Measurements from ENCODE around the gene BLNK. TPM values are rescaled to one million over a fixed set of nuclear protein-coding genes. Genes with fewer than 3 reads are reported as not detected.
A peak's percentile ranks its signal among the peaks of the same experiment; 100 is the strongest.

Gene BLNK
- total and polyA plus RNA-seq, 2 donors (not counting 1 experiment from before 2014, with no cell fraction given), result 153 to 205 TPM

DNA sequence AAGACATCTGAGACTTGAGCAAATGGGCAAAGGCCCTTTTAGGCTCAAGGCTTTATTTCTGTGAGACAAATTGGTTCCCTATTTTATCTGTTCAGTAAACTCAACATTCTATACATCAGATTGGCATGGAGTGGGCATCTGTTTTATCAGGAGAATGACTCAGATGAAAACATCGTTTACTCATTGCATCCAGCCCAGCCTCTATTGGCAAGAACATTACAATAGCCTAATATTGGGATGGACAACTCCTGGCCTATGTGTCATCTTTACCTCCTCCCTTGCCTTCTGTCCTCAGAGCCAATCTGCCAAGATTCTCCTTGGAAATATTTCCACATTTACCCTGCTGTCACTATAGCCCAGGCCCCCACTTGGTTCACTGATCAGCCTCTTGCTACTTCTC lies 5.5 kb upstream of the BLNK start:
- no peaks in the 10 kb centered on the region for H3K9me3 Mint-ChIP-seq (ENCODE audit: insufficient read depth)
- H3K4me1 Mint-ChIP-seq, result peaks cover 73% of the 10 kb centered on the region
- ChIA-PET POLR2A (interaction anchor here (1.5 kb wide), 1 partner anchor 10 kb away, joined by 5 read pairs; no protein-coding TSS in a partner anchor), CTCF (interaction anchor here (0.6 to 7.9 kb wide), 5 partner anchors 9 to 685 kb away, joined by 3 to 80 read pairs (median 12); no protein-coding TSS in a partner anchor)
- H3K4me2 ChIP-seq (replicated peaks; ENCODE audit: low read depth, low read length, poor library complexity, severe bottlenecking), result peak overlapping the region; percentile 16
- no peaks in the 10 kb centered on the region for H3K27me3 ChIP-seq (replicated peaks in 1 of 4; ENCODE audit: control extremely low read depth in 1 of 4, control insufficient read depth in 3 of 4, insufficient read depth in 4 of 4, low read length in 3 of 4)
- ATAC-seq (ENCODE audit: low read depth), result no peak
- H3K27ac ChIP-seq (ENCODE audit: low read length in 2 of 2), result peak overlapping the region; percentile 2 to 88
- peak overlapping the region; percentile 83 for H3K27ac Mint-ChIP-seq
- H2AFZ ChIP-seq (ENCODE audit: insufficient read depth, low read depth, low read length, poor library complexity, severe bottlenecking), result peak overlapping the region; percentile 22
- no peaks in the 10 kb centered on the region for H3K36me3 ChIP-seq (replicated peaks in 1 of 2; ENCODE audit: control extremely low read depth in 1 of 2, control insufficient read depth in 1 of 2, extremely low read depth in 1 of 2, insufficient read depth in 2 of 2, low read length in 1 of 2)
- no CpG with 5 or more reads among the region's 1 CpG for WGBS (ENCODE audit: insufficient coverage)
- H3K27me3 Mint-ChIP-seq, result no peaks in the 10 kb centered on the region
- intact Hi-C loops (cut with micrococcal nuclease), result no loop called here
- peaks cover 0 to 4% (median 0%) of the 10 kb centered on the region in 3 donors for H3K9me3 ChIP-seq (ENCODE audit: control extremely low read depth in 1 of 3, control insufficient read depth in 2 of 3, insufficient read depth in 1 of 3, low read length in 2 of 3)
- no peaks in the 10 kb centered on the region for H4K20me1 ChIP-seq (ENCODE audit: control insufficient read depth, insufficient read depth, low read length, poor library complexity, severe bottlenecking)
- H3K4me3 ChIP-seq (ENCODE audit: control extremely low read depth in 1 of 5, extremely low read depth in 1 of 5, insufficient read depth in 1 of 5, low read depth in 2 of 5, low read length in 4 of 5), result no peak overlapping the region
- TF ChIP-seq, protein P1, sequence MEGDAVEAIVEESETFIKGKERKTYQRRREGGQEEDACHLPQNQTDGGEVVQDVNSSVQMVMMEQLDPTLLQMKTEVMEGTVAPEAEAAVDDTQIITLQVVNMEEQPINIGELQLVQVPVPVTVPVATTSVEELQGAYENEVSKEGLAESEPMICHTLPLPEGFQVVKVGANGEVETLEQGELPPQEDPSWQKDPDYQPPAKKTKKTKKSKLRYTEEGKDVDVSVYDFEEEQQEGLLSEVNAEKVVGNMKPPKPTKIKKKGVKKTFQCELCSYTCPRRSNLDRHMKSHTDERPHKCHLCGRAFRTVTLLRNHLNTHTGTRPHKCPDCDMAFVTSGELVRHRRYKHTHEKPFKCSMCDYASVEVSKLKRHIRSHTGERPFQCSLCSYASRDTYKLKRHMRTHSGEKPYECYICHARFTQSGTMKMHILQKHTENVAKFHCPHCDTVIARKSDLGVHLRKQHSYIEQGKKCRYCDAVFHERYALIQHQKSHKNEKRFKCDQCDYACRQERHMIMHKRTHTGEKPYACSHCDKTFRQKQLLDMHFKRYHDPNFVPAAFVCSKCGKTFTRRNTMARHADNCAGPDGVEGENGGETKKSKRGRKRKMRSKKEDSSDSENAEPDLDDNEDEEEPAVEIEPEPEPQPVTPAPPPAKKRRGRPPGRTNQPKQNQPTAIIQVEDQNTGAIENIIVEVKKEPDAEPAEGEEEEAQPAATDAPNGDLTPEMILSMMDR (IDR thresholded peaks at IDR 0.05), result no peak
- peak overlapping the region; percentile 11 for H3K4me3 Mint-ChIP-seq
- peaks cover 51% of the 10 kb centered on the region for H3K79me2 ChIP-seq (ENCODE audit: control insufficient read depth, insufficient read depth, low read length)
- no peak overlapping the region for H3K9ac ChIP-seq (ENCODE audit: low read length)
- DNase-seq, result no peak
- H3K4me1 ChIP-seq (ENCODE audit: control insufficient read depth in 2 of 2, insufficient read depth in 2 of 2, low read length in 2 of 2), result peaks cover 59 to 62% of the 10 kb centered on the region in 2 donors

- ChIA-PET CTCF (interaction anchor here (0.6 to 7.9 kb wide), 5 partner anchors 10 to 684 kb away, joined by 3 to 80 read pairs (median 12); no protein-coding TSS in a partner anchor), POLR2A (interaction anchor here (1.0 to 1.5 kb wide), 2 partner anchors 9 to 11 kb away, joined by 4 to 5 read pairs; no protein-coding TSS in a partner anchor)
- H3K27me3 ChIP-seq (replicated peaks in 1 of 4; ENCODE audit: control extremely low read depth in 1 of 4, control insufficient read depth in 3 of 4, insufficient read depth in 4 of 4, low read length in 3 of 4), result no peaks in the 10 kb centered on the region
- no peaks in the 10 kb centered on the region for H3K27me3 Mint-ChIP-seq
- ATAC-seq (ENCODE audit: low read depth), result no peak
- peak overlapping the region; percentile 2 to 88 for H3K27ac ChIP-seq (ENCODE audit: low read length in 2 of 2)
- peak overlapping the region; percentile 11 for H3K4me3 Mint-ChIP-seq
- H3K36me3 ChIP-seq (replicated peaks in 1 of 2; ENCODE audit: control extremely low read depth in 1 of 2, control insufficient read depth in 1 of 2, extremely low read depth in 1 of 2, insufficient read depth in 2 of 2, low read length in 1 of 2), result no peaks in the 10 kb centered on the region
- H3K9ac ChIP-seq (ENCODE audit: low read length), result no peak overlapping the region
- TF ChIP-seq, protein P1 (IDR thresholded peaks at IDR 0.05), result no peak
- no peak for TF ChIP-seq EZH2 (IDR thresholded peaks at IDR 0.05; ENCODE audit: borderline replicate concordance, insufficient read depth, low read depth, low read length, poor library complexity, severe bottlenecking)
- H3K4me3 ChIP-seq (ENCODE audit: control extremely low read depth in 1 of 5, extremely low read depth in 1 of 5, insufficient read depth in 1 of 5, low read depth in 2 of 5, low read length in 4 of 5), result no peak overlapping the region
- H3K4me1 Mint-ChIP-seq, result peaks cover 74% of the 10 kb centered on the region
- H3K27ac Mint-ChIP-seq, result peak overlapping the region; percentile 83
- peaks cover 61 to 65% of the 10 kb centered on the region in 2 donors for H3K4me1 ChIP-seq (ENCODE audit: control insufficient read depth in 2 of 2, insufficient read depth in 2 of 2, low read length in 2 of 2)
- H2AFZ ChIP-seq (ENCODE audit: insufficient read depth, low read depth, low read length, poor library complexity, severe bottlenecking), result peak overlapping the region; percentile 29
- H3K9me3 ChIP-seq (ENCODE audit: control extremely low read depth in 1 of 3, control insufficient read depth in 2 of 3, insufficient read depth in 1 of 3, low read length in 2 of 3), result peaks cover 0 to 4% (median 0%) of the 10 kb centered on the region in 3 donors
- intact Hi-C loops (cut with micrococcal nuclease), result no loop called here
- H4K20me1 ChIP-seq (ENCODE audit: control insufficient read depth, insufficient read depth, low read length, poor library complexity, severe bottlenecking), result no peaks in the 10 kb centered on the region
- H3K4me2 ChIP-seq (replicated peaks; ENCODE audit: low read depth, low read length, poor library complexity, severe bottlenecking), result peak overlapping the region; percentile 16
- DNase-seq, result no peak
- peaks cover 49% of the 10 kb centered on the region for H3K79me2 ChIP-seq (ENCODE audit: control insufficient read depth, insufficient read depth, low read length)
- WGBS (ENCODE audit: insufficient coverage), result 95% methylated on average over 6 of the region's 6 CpGs
- H3K9me3 Mint-ChIP-seq (ENCODE audit: insufficient read depth), result no peaks in the 10 kb centered on the region
Observed at GRCh38 chr10:96276426-96276825, 5.1 kb upstream of the BLNK start.

All from B cell (primary cell).